HEK293 (cell line): Measurements from ENCODE around the gene LMNA.

Experiments
- BCL11A ChIP-seq: fragments of 450-650 bp; formaldehyde crosslinking; IDR thresholded peaks from 2 replicates; pipeline ENCODE4 v1.5.1; 2016; ENCODE audit warnings: low read depth, missing biosample characterization, missing genetic modification characterization
- ZNF626 ChIP-seq: fragments of 450-650 bp; sonication (Bioruptor Pico); formaldehyde crosslinking; IDR thresholded peaks from 2 replicates; pipeline ENCODE4 v1.5.1; 2018; ENCODE audit warnings: missing biosample characterization, missing genetic modification characterization, inconsistent platforms
- ZNF670 ChIP-seq: fragments of 450-650 bp; formaldehyde crosslinking; IDR thresholded peaks from 2 replicates; pipeline ENCODE4 v1.5.1; 2016; ENCODE audit warnings: missing biosample characterization, missing genetic modification characterization, low read depth
- TF ChIP-seq, protein P1 (sequence below): fragments of 450-650 bp; formaldehyde crosslinking; IDR thresholded peaks from 2 replicates; pipeline ENCODE4 v1.5.1; 2016; ENCODE audit warnings: missing biosample characterization, missing genetic modification characterization

DNA sequence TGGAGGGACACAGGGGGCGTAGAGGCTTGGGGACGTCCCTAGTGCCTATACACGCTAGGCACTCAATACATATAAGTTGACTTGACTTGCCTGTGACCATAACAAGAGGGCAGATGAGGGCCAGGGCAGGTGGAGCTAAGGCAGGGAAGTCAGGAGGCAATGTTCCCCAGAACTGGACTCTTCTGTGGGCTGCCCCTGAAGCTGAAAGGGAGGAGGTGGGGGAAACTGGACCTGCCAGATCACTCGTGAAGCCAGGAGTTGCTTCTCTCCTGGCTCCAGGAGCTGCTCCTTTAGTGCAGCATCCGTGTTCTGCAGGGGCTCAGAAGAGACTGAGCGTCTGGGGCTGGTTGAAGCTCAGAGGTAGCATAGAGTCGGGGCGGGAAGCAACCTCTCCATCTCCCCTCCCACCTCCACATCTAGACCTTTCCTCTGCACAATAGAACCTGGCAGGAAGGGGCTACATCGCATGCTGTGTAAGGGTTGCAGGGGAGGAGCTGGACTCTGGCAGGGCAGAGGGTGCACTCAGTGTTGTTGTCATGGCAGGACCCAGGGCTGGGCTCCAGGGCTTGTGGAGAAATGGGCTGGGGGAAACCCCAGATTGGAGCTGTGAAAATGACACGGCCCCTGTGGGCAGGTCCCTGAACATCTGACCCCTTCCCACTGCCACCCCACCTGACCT is 36.0 kb downstream of the LMNA start:
- TF ChIP-seq, protein P1, sequence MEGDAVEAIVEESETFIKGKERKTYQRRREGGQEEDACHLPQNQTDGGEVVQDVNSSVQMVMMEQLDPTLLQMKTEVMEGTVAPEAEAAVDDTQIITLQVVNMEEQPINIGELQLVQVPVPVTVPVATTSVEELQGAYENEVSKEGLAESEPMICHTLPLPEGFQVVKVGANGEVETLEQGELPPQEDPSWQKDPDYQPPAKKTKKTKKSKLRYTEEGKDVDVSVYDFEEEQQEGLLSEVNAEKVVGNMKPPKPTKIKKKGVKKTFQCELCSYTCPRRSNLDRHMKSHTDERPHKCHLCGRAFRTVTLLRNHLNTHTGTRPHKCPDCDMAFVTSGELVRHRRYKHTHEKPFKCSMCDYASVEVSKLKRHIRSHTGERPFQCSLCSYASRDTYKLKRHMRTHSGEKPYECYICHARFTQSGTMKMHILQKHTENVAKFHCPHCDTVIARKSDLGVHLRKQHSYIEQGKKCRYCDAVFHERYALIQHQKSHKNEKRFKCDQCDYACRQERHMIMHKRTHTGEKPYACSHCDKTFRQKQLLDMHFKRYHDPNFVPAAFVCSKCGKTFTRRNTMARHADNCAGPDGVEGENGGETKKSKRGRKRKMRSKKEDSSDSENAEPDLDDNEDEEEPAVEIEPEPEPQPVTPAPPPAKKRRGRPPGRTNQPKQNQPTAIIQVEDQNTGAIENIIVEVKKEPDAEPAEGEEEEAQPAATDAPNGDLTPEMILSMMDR = no peak
- TF ChIP-seq BCL11A (tag by site-specific recombination) (no peak), ZNF626 (tag by site-specific recombination) (no peak), ZNF670 (tag by site-specific recombination) (no peak)
